Upper lobe of right lung (tissue), 1 donor: ENCODE results near the gene CYP4F2. TPM values are rescaled to one million over a fixed set of nuclear protein-coding genes. Genes with fewer than 3 reads are reported as not detected.

ENCODE experiments used
- ATAC-seq: fragments of 200-7000 bp; cut with Tn5 transposase; one replicate; pipeline ENCODE4 v1.9.1; 2020; ENCODE audit warnings: mild to moderate bottlenecking, moderate library complexity
- DNase-seq: peaks from one replicate; pipeline ENCODE4 v3.0.0-alpha.2; 2020
- H3K27ac ChIP-seq: fragments of 200-600 bp; one replicate; pipeline ENCODE4 v1.8.0; 2022
- H3K27me3 ChIP-seq: fragments of 200-600 bp; one replicate; pipeline ENCODE4 v1.8.0; 2022; ENCODE audit warnings: mild to moderate bottlenecking
- H3K36me3 ChIP-seq: fragments of 200-600 bp; one replicate; pipeline ENCODE4 v1.8.0; 2022
- H3K4me1 ChIP-seq: fragments of 200-600 bp; one replicate; pipeline ENCODE4 v1.8.0; 2022
- H3K4me3 ChIP-seq: fragments of 200-600 bp; one replicate; pipeline ENCODE4 v1.8.0; 2022; ENCODE audit warnings: mild to moderate bottlenecking
- H3K9me3 ChIP-seq: fragments of 200-600 bp; one replicate; pipeline ENCODE4 v1.8.0; 2022
- CTCF ChIP-seq: fragments of 200-600 bp; IDR thresholded peaks from one replicate; pipeline ENCODE4 v1.8.0; 2022; ENCODE audit warnings: antibody characterized with exemption
- intact Hi-C: fragments of 100-400 bp; cut with DNase I; formaldehyde crosslinking; loops from one replicate; pipeline ENCODE4 v1.11.0; 2022
- total RNA-seq: library from RNA; stranded (reverse); fragmentation: NEBNext Ultra II Directional; extraction: Animal tissue kit (Norgen Biotek cat#: 25700); gene quantifications from one replicate; pipeline ENCODE4 v1.2.1, GENCODE V29; 2021
- donor health status: DM: no; HTN: yes; CAD: no; lungs with severe emphysema.

Gene CYP4F2
- total RNA-seq, 1 donor from 2014 or later, result not detected

GRCh38 chr19:15869109-15869555 is 28.7 kb downstream of the CYP4F2 start:
- H3K27me3 ChIP-seq, result peaks cover 5% of the 10 kb centered on the region
- H3K4me1 ChIP-seq, result no peaks in the 10 kb centered on the region
- H3K27ac ChIP-seq, result no peak overlapping the region
- DNase-seq, result no peak
- H3K36me3 ChIP-seq, result no peaks in the 10 kb centered on the region
- H3K4me3 ChIP-seq, result no peak overlapping the region
- H3K9me3 ChIP-seq, result no peaks in the 10 kb centered on the region
- intact Hi-C loops, result loop anchor here (10.0 kb wide), 1 partner anchor 234 kb away; no protein-coding TSS in a partner anchor
- peak; percentile 62 for TF ChIP-seq CTCF
- peak; percentile 97 for ATAC-seq

- Histone ChIP-seq H3K27ac (no peak overlapping the region), H3K4me1 (no peaks in the 10 kb centered on the region), H3K4me3 (no peak overlapping the region), H3K9me3 (no peaks in the 10 kb centered on the region), H3K36me3 (no peaks in the 10 kb centered on the region), H3K27me3 (no peaks in the 10 kb centered on the region)
- ATAC-seq (no peak), DNase-seq (no peak)
- no peak for TF ChIP-seq CTCF
- intact Hi-C loops, result loop anchor here (10.0 kb wide), 1 partner anchor 232 kb away; no protein-coding TSS in a partner anchor
Measured at GRCh38 chr19:15866636-15867035, 31.2 kb downstream of the CYP4F2 start.

GRCh38 chr19:15864824-15865223 is 33.0 kb downstream of the CYP4F2 start:
- intact Hi-C loops, result loop anchor here (10.0 kb wide), 1 partner anchor 230 kb away; no protein-coding TSS in a partner anchor
- TF ChIP-seq CTCF, result no peak
- H3K4me3 ChIP-seq, result no peak overlapping the region
- ATAC-seq (no peak), DNase-seq (no peak)
- no peaks in the 10 kb centered on the region for H3K27me3 ChIP-seq
- H3K4me1 ChIP-seq, result no peaks in the 10 kb centered on the region
- no peaks in the 10 kb centered on the region for H3K36me3 ChIP-seq
- no peak overlapping the region for H3K27ac ChIP-seq
- H3K9me3 ChIP-seq, result no peaks in the 10 kb centered on the region

- H3K27ac ChIP-seq, result no peak overlapping the region
- TF ChIP-seq CTCF, result no peak
- no peaks in the 10 kb centered on the region for H3K4me1 ChIP-seq
- H3K36me3 ChIP-seq, result no peaks in the 10 kb centered on the region
- H3K27me3 ChIP-seq, result no peaks in the 10 kb centered on the region
- ATAC-seq (no peak), DNase-seq (no peak)
- H3K9me3 ChIP-seq, result no peaks in the 10 kb centered on the region
- H3K4me3 ChIP-seq, result no peak overlapping the region
- intact Hi-C loops, result loop anchor here (10.0 kb wide), 1 partner anchor 228 kb away; no protein-coding TSS in a partner anchor
Measured at GRCh38 chr19:15863272-15863671, 34.6 kb downstream of the CYP4F2 start.

- H3K27ac ChIP-seq, result no peak overlapping the region
- H3K4me1 ChIP-seq, result no peaks in the 10 kb centered on the region
- no peaks in the 10 kb centered on the region for H3K27me3 ChIP-seq
- H3K36me3 ChIP-seq, result no peaks in the 10 kb centered on the region
- intact Hi-C loops, result loop anchor here (10.0 kb wide), 1 partner anchor 228 kb away; no protein-coding TSS in a partner anchor
- TF ChIP-seq CTCF, result no peak
- DNase-seq, result no peak
- H3K4me3 ChIP-seq, result no peak overlapping the region
- no peak for ATAC-seq
- no peaks in the 10 kb centered on the region for H3K9me3 ChIP-seq
Measured at GRCh38 chr19:15862444-15862843, 35.4 kb downstream of the CYP4F2 start.

GRCh38 chr19:15860522-15860921 is 37.4 kb downstream of the CYP4F2 start:
- Histone ChIP-seq H3K9me3 (no peaks in the 10 kb centered on the region), H3K27me3 (no peaks in the 10 kb centered on the region), H3K4me1 (no peaks in the 10 kb centered on the region), H3K27ac (no peak overlapping the region), H3K36me3 (no peaks in the 10 kb centered on the region), H3K4me3 (no peak overlapping the region)
- intact Hi-C loops, result loop anchor here (10.0 kb wide), 1 partner anchor 226 kb away; no protein-coding TSS in a partner anchor
- no peak for TF ChIP-seq CTCF
- no peak for ATAC-seq
- DNase-seq, result no peak
